OCI-LY7 (cell line): ENCODE data around the gene PEAK3.
A peak's percentile ranks its signal among the peaks of the same experiment; 100 is the strongest.

Experiments
- CTCF ChIP-seq: fragments of 200-600 bp; sonication (generic); conservative IDR thresholded peaks from 2 replicates; pipeline ENCODE4 v1.5.1; 2014; ENCODE audit warnings: mild to moderate bottlenecking, antibody characterized with exemption, low read length, moderate library complexity, mixed read lengths
- EZH2phosphoT487 ChIP-seq: fragments of 200-600 bp; sonication (generic); IDR thresholded peaks from 2 replicates; pipeline ENCODE4 v1.6.1; 2018; ENCODE audit warnings: low read depth, borderline replicate concordance, mild to moderate bottlenecking, mixed run types, antibody characterized with exemption, low read length, moderate library complexity, mixed read lengths

- peak; percentile 88 for TF ChIP-seq CTCF
- no peak for TF ChIP-seq EZH2phosphoT487
These were observed 20.4 kb downstream of the PEAK3 start for GRCh38 chr19:2261438-2262172.
